ENCODE data around the gene HINT2.

Gene HINT2

GRCh38 chr9:35832814-35833213 is 18.0 kb upstream of the HINT2 start:
- FAIRE-seq: no peak
- no peak for DNase-seq (ENCODE audit: insufficient read length, low spot score)
- no peak for TF ChIP-seq POLR2A (IDR thresholded peaks at IDR 0.05; ENCODE audit: low read depth, low read length)

GRCh38 chr9:35831040-35831439 is 16.2 kb upstream of the HINT2 start:
- FAIRE-seq: no peak
- TF ChIP-seq POLR2A (IDR thresholded peaks at IDR 0.05; ENCODE audit: low read depth, low read length): no peak
- DNase-seq (ENCODE audit: insufficient read length, low spot score): no peak

GRCh38 chr9:35829764-35830096 is 14.9 kb upstream of the HINT2 start:
- no peak for FAIRE-seq

GRCh38 chr9:35829084-35829763 is 14.4 kb upstream of the HINT2 start, which contains the start of gene TMEM8B:
Gene TMEM8B, plus strand, starts transcription at chr9:35829228. Its CDS starts 220 bp downstream, at chr9:35829448.
- no peak for TF ChIP-seq POLR2A (IDR thresholded peaks at IDR 0.05; ENCODE audit: low read depth, low read length)
- FAIRE-seq (no peak), DNase-seq (ENCODE audit: insufficient read length, low spot score) (peak; percentile 82)

More at GRCh38 chr9:35829764-35830096, 14.9 kb upstream of the HINT2 start:
- DNase-seq (ENCODE audit: insufficient read length, low spot score): no peak
- TF ChIP-seq POLR2A (IDR thresholded peaks at IDR 0.05; ENCODE audit: low read depth, low read length): no peak

- no peak for FAIRE-seq
- DNase-seq (ENCODE audit: insufficient read length, low spot score): no peak
- TF ChIP-seq POLR2A (IDR thresholded peaks at IDR 0.05; ENCODE audit: low read depth, low read length): no peak
Measured at GRCh38 chr9:35828716-35829083, 13.9 kb upstream of the HINT2 start, which contains the start of gene FAM221B. Gene FAM221B, minus strand, starts transcription at chr9:35828732. Its CDS starts 2,571 bp downstream, at chr9:35826161.

GRCh38 chr9:35827486-35827885 is 12.6 kb upstream of the HINT2 start:
- no peak for FAIRE-seq
- no peak for TF ChIP-seq POLR2A (IDR thresholded peaks at IDR 0.05; ENCODE audit: low read depth, low read length)
- DNase-seq (ENCODE audit: insufficient read length, low spot score): no peak

- no peak for TF ChIP-seq POLR2A (IDR thresholded peaks at IDR 0.05; ENCODE audit: low read depth, low read length)
- DNase-seq (ENCODE audit: insufficient read length, low spot score) (no peak), FAIRE-seq (no peak)
Measured at GRCh38 chr9:35826071-35826701, 11.3 kb upstream of the HINT2 start.

- FAIRE-seq (no peak), DNase-seq (ENCODE audit: insufficient read length, low spot score) (no peak)
- TF ChIP-seq POLR2A (IDR thresholded peaks at IDR 0.05; ENCODE audit: low read depth, low read length): no peak
Measured at GRCh38 chr9:35822926-35823325, 8.1 kb upstream of the HINT2 start.

GRCh38 chr9:35820076-35820475 is 5.2 kb upstream of the HINT2 start:
- TF ChIP-seq POLR2A (IDR thresholded peaks at IDR 0.05; ENCODE audit: low read depth, low read length): no peak
- DNase-seq (ENCODE audit: insufficient read length, low spot score) (no peak), FAIRE-seq (peak; percentile 38)

- FAIRE-seq (no peak), DNase-seq (ENCODE audit: insufficient read length, low spot score) (no peak)
- no peak for TF ChIP-seq POLR2A (IDR thresholded peaks at IDR 0.05; ENCODE audit: low read depth, low read length)
Measured at GRCh38 chr9:35818341-35818740, 3.5 kb upstream of the HINT2 start.

GRCh38 chr9:35816708-35817107 is 1.9 kb upstream of the HINT2 start:
- TF ChIP-seq POLR2A (IDR thresholded peaks at IDR 0.05; ENCODE audit: low read depth, low read length): no peak
- DNase-seq (ENCODE audit: insufficient read length, low spot score): no peak
- no peak for FAIRE-seq

GRCh38 chr9:35814106-35814840 is 569 bp downstream of the HINT2 start:
- DNase-seq (ENCODE audit: insufficient read length, low spot score): no peak
- TF ChIP-seq POLR2A (IDR thresholded peaks at IDR 0.05; ENCODE audit: low read depth, low read length): no peak
- FAIRE-seq: no peak

GRCh38 chr9:35813434-35814105 is 1.3 kb downstream of the HINT2 start:
- no peak for DNase-seq (ENCODE audit: insufficient read length, low spot score)
- FAIRE-seq: no peak

GRCh38 chr9:35812025-35812602 is 2.7 kb downstream of the HINT2 start, which contains the start of gene SPAG8:
Gene SPAG8, minus strand, starts transcription at chr9:35812262. Its CDS starts 115 bp downstream, at chr9:35812147.
- DNase-seq (ENCODE audit: insufficient read length, low spot score) (peak; percentile 53), FAIRE-seq (no peak)
- no peak for TF ChIP-seq POLR2A (IDR thresholded peaks at IDR 0.05; ENCODE audit: low read depth, low read length)

More at GRCh38 chr9:35813434-35814105, 1.3 kb downstream of the HINT2 start:
- no peak for TF ChIP-seq POLR2A (IDR thresholded peaks at IDR 0.05; ENCODE audit: low read depth, low read length)
